HG03442 (cell line): ENCODE measurements around the gene LRRC43.
"Not testable (repeated sequence)": the region's sequence is repeated elsewhere in the genome, so short reads cannot be mapped to it uniquely, and the experiment has no call there.

ENCODE experiments used
- ATAC-seq: cut with Tn5 transposase; IDR thresholded peaks from one replicate; pipeline ENCODE4 v1.9.1; 2021; ENCODE audit warnings: mild to moderate bottlenecking, moderate library complexity; ENCODE audit not compliant: unreplicated experiment

LRRC43 gene

GRCh38 chr12:122190842-122191668 lies 8.1 kb downstream of the LRRC43 start:
- ATAC-seq, result no peak

GRCh38 chr12:122192441-122192840 lies 9.5 kb downstream of the LRRC43 start:
- no peak for ATAC-seq

DNA sequence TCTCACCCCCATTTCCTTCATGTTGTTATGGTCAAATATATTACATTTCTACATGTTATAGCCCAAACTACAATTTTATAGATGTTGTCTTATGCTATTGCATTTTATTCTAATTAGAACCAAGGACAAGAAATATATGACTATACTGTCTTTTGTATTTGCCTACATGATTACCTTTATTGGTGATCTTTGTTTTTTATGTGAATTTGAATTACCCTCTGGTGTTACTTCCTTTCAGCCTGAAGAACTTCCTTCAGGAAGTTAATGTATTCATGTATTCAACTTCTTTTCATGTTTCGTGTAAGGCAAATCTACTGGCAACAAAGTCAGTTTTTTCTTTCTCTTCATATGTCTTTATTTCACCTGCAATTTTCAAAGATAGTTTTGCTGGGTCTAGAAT lies 11.9 kb downstream of the LRRC43 start:
- ATAC-seq, result no peak

- ATAC-seq, result no peak
Measured at GRCh38 chr12:122195405-122195804, 12.5 kb downstream of the LRRC43 start.

DNA sequence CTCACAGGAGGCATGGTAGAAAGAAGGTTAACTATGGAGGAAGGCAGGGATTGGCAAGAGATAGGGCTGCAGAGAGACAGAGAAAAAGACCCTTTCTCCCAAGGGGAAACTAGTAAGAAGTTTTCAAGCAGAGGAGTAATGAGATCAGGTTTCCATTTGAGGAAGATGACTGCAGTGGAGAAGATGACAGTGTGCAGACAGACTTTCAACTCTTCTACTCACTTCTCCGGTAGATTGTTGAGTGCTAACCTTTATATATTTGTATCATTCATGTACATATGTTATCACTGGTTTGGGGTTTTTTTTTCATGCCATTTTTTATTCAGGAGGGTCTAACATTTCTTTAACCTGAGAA lies 14.7 kb downstream of the LRRC43 start:
- no peak for ATAC-seq

DNA sequence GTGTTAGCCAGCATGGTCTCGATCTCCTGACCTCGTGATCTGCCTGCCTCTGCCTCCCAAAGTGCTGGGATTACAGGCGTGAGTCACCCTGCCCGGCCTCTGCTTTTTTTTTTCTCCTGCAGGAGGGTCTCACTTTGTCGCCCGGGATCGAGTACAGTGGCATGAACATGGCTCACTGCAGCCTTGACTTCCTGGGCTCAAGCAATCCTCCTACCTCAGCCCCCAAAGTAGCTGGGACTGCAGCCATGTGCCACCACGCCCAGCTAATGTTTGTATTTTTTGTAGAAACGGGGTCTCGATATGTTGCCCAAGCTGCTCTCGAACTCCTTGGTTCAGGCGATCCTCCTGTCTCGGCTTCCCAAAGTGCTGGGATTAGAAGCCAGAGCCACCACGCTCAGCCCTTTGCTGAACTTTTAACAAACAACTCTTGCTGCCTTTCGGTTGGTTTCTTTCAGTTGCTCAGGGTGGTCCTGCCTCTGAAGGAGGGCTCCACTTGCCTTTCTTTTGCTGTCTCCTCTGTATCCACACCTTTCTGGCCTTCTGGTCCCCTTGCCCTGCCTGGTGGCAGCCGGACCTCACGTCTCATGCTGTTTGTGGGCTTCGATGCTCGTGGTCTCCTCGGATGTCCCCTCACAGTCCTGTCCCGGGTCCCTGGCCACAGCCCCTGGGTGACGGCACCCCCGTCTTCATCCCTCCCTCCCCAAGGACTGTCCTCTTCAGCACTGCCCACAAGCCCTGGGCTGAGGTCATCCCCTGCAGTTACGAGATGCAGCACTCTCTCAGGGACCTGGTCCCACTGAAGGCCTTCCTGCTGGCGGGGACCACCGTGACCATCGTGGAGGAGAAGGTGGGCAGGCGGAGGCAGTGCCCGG lies 16.8 kb downstream of the LRRC43 start:
- ATAC-seq, result no peak

DNA sequence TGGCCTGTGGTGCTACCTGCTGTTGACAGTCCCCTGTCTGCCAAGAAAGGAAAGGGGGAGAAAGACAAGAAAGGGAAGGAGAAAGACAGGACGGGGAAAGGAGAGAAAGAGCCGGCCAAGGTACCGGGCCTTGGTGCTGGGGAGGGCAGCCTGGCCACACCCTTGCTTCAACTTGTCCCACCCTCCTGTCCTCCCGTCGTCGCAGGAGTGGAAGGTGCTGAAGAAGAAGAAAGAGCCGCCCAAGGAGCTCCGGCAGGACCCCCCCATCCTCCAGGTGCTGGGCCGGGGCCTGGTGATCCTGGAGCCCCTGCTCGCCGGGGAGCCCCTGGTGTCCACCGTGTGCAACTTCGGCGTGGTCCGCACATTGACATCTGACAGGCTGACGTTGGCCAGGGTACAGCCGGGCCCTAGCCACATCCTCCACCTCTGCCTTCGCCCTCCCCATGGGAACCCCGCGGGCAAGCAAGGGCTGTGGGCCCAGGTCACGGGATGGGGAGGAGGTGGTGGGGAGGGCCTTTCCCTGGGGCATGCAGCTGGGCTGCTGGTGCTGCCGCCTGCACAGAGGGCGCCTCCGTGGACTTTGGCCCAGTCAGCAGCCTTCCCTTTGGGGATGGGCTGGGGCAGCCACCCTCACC lies 17.7 kb downstream of the LRRC43 start:
- ATAC-seq, result no peak

DNA sequence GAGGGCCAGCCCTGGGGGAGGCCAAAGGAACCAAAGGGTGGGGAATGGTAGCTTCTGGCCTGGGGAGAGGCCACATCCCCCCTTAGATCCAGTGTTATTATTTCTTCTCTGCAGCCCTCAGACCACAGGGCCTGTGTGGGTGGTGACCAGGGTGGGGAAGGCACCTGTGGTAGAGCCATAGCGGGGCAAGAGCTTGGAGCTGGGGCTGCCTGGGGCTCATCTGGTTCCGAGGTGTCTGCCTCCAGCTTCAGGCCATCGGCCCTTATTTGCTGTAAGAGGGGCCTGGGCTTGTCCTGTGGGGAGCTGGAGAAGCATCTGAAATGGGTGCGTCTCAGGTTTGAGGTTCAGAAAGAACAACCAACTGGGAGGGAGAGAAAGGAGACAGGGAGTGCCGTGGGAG lies 18.5 kb downstream of the LRRC43 start:
- ATAC-seq, result no peak

DNA sequence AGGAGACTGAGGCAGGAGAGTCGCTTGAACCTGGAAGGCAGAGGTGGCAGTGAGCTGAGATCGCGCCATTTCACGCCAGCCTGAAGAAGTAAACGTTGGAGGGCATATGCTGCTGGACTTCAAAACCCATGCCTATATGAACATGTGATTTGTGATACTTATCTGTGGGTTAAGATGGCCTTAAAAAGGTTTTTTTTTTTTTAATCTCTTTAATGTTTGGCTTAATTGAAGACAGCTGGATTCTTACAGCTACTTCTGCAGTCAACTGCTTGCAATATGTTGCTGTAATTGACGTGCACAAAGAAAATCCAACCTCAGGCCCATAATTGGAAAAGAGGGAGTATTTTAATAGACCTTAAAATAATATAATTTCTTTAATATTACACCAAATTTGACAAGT lies 19.1 kb downstream of the LRRC43 start:
- no peak for ATAC-seq

DNA sequence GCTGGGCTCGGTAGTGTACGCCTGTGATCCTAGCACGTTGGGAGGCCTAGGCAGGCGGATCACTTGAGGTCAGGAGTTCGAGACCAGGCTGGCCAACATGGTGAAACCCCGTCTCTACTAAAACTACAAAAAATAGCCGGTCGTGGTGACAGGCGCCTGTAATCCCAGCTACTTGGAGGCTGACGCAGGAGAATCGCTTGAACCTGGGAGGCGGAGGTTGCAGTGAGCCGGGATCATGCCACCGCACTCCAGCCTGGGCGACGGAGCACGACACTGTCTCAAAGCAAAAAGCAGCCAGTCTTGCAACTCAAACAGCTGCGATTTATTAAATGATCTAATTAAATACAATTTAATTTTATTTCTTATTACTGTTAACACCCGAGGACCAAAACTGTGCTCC lies 19.9 kb downstream of the LRRC43 start:
- not testable (repeated sequence) for ATAC-seq

DNA sequence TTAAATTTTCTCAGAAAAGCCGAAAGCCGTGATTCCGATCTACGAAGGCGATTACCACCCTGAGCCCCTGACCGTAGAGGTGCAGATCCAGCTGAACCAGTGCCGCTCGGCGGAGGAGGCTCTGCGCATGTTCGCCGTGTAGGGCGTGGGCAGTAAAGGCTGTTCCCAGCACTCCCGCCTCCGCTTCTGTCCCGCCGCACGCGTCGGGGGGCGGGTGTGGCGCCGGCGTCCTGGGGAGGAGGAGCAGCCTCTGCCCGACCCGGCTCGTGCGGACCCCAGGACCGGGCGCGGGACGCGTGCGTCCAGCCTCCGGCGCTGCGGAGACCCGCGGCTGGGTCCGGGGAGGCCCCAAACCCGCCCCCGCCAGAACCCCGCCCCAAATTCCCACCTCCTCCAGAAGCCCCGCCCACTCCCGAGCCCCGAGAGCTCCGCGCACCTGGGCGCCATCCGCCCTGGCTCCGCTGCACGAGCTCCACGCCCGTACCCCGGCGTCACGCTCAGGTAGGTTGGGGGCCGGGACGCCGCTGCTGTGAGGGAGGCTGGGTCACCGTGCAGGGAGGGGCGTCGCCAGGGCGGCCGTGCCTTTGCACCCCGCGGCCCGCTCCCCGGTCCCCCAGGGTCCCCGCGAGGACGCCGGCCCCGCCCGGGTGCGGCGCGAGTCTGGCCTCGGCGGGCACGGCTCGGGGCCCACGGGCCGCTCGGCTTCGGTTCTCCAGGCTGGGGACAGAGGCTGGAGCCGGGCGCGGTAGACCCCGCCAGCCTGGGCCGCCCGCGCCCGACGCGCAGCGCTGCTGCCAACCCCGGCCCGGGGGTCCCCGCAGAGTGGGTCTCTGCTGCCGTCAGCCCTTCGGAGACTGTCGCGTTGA lies 20.6 kb downstream of the LRRC43 start, which contains the start of gene B3GNT4:
TSS of gene B3GNT4 (plus strand) at position 409 of the 866 bp plus-strand sequence. CDS start 910 bp downstream, outside the sequence.
- no peak for ATAC-seq

- ATAC-seq, result no peak
Measured at GRCh38 chr12:122204167-122205052, 21.5 kb downstream of the LRRC43 start.

DNA sequence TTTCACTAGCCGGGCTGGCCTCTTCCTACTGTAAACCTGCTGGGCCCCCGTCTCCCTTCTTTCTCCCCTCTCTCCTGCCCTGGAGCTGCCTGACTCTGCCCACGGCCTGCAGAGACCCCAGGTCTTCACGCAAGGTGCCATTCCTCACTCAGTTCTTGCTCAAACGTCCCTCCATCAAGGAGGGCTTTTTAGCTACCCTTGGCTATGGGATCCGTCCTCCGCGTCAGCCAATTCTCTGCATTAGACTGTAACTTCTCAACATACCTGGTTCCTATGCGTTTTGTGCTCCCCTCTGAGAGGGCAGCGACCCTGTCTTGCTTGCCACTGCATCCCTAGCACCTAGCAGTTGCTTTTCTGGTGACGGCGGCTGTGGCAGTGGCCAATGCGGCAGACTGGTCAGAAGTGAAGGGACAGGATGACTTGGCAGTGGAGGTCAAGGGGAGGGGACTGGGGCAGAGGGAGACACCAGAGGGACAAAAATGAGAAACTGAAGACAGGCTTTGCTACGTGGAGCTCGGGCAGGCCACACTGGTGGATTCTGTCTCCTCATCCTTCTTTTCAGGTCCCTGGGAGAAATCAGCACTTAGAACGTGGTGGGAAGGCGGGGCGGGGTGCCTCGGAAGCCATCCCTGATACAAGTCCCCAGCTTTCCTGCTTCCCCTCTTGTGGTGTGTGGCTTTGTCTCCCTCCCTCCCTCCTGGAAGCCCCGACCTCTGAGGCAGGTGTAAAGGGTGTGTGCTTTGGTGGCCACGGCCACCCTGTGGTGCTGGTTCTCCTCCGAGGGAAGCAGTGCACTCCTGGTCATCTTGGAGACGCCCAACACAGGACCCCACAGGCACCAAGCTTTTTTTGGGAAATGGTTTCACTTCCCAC lies 22.4 kb downstream of the LRRC43 start:
- no peak for ATAC-seq

- ATAC-seq, result no peak
Measured at GRCh38 chr12:122206111-122206881, 23.4 kb downstream of the LRRC43 start.

DNA sequence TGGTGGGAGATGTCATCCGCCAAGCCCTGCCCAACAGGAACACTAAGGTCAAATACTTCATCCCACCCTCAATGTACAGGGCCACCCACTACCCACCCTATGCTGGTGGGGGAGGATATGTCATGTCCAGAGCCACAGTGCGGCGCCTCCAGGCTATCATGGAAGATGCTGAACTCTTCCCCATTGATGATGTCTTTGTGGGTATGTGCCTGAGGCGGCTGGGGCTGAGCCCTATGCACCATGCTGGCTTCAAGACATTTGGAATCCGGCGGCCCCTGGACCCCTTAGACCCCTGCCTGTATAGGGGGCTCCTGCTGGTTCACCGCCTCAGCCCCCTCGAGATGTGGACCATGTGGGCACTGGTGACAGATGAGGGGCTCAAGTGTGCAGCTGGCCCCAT lies 24.1 kb downstream of the LRRC43 start:
- ATAC-seq, result no peak

DNA sequence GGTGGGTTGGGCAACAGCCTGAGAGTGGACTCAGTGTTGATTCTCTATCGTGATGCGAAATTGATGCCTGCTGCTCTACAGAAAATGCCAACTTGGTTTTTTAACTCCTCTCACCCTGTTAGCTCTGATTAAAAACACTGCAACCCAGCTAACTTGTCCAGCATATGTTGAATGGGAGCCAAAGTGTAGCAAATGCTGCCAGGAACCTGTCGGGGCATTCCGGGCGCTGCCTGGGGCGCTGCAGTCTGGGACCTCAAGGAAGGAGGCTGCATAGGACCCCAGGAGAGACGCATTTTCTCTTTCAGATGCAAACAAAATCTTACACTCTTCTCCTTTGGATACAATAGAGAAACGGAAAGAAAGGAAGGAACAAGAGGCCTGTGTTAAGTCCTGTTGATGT lies 24.5 kb downstream of the LRRC43 start:
- no peak for ATAC-seq

DNA sequence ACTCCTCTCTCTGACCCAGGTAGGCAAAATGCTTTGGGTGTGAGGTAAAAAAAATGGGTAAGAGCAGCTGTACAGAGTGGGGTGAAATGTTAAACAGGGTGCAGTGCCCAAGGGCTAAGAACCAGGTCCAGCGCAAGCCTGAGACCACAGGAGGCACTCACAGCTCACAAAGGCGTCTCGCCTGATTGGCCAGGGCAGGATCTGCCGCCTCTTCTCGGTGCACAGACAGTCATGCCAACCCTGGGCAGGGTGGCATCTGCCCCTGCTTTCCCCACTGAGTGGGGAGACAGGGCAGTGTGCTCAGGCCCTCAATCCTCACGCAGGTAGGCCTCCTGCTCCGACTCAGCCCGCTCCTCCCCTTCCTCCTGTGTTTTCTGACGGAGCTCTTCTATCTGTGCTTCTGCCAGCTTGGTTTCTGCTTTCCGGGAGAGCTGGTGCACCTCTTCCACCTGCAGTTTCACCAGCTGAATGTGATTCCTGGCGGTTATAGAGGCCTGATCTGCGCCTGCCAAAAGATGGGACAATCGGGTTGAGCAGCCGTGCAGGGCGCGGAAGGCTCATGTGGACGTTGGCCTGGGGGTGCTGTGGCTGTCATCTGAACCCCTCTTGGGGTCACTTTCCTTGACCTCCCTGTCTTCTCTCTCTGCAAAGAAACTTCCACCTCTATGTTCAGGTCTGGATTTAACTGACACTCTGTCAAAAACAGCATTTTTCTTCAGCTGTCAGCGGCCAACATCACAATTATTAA lies 25.3 kb downstream of the LRRC43 start:
- ATAC-seq, result no peak
